Measurements from ENCODE around the gene DIO3.
"Not testable (repeated sequence)": the region's sequence is repeated elsewhere in the genome, so short reads cannot be mapped to it uniquely, and the experiment has no call there.

DIO3 gene

DNA sequence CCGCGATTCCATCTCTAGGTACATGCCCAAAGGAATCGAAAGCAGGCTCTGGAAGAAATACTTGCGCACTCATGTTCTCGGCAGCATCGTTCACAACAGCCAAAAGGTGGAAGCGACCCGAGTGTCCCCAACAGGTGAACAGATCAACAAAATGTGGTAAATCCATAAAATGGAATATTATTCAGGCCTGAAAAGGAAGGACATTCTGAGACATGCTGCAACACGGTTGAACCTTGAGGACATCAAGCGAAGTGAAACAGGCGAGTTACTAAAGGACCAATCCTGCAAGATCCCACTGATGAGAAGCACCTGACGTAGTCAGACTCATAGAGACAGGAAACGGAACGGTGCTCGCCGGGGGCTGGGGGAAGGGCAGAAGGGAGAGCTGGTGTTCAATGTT lies 17.5 kb upstream of the DIO3 start:
- no peak for DNase-seq

DNA sequence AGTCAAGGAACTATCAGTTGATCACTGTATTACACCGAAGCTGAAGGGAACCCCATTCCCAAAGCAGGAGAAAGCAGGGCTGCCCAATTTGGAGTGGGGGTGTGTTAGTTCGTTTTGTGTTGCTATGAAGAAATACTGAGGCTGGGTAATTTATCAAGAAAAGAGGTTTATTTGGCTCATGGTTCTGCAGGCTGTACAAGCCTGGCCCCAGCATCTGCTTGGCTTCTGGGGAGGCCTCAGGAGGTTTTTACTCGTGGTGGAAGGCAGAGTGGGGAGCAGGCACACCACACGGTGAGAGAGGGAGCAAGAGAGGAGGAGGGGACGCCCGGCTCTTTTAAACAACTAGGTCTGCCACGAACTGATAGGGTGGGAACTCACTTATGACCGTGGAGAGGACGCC lies 16.7 kb upstream of the DIO3 start:
- no peak for DNase-seq

DNA sequence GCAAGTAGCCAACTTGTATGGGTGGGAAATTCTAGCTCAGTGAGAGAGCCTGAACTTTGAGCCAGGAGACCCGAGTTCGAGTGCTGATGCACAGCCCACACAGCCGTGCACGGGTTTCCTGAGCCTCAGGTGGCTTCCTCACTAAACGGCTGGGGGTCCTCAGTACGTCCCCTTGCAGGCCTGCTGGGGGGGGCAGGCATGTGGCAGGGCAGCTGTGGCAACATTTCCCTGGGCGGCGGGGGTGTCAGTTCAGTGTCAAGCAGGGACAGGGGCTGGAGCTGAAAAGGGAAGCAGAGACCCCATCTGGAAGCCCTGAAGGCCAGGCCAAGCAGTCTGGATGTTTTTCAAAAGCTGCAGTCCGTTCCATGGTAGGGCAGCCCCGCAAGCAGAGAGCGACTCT lies 14.6 kb upstream of the DIO3 start:
- no peak for DNase-seq

DNA sequence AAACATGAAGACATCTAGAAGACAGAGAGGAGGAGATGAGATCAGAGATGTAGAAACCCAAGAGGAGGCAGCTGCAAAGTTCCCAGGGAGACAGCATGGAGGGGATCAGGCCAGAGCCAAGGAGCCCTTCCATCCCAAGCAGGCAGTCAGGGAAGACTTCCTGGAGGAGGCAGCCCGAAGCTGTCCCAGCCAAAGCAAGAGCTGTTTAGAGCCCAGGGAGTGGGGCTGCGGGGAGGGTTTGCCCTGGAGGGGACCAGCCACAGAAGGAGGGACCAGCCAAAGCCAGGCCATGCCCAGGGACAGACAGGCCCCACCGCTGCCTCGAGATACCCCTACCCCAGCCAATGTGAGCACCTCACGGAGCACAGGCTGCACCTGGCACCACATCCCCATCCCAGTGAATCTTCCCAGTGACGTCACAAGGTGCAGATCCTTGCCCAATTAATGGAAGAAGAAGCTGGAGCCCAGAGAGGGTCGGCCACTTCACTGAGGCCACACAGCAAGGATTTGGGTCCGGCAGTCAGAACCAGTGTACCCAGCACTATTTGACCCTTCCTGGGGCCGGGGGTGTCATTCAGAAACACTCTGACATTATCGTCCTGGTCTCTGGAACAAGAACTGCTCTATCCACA lies 14.1 kb upstream of the DIO3 start:
- no peak for DNase-seq

DNA sequence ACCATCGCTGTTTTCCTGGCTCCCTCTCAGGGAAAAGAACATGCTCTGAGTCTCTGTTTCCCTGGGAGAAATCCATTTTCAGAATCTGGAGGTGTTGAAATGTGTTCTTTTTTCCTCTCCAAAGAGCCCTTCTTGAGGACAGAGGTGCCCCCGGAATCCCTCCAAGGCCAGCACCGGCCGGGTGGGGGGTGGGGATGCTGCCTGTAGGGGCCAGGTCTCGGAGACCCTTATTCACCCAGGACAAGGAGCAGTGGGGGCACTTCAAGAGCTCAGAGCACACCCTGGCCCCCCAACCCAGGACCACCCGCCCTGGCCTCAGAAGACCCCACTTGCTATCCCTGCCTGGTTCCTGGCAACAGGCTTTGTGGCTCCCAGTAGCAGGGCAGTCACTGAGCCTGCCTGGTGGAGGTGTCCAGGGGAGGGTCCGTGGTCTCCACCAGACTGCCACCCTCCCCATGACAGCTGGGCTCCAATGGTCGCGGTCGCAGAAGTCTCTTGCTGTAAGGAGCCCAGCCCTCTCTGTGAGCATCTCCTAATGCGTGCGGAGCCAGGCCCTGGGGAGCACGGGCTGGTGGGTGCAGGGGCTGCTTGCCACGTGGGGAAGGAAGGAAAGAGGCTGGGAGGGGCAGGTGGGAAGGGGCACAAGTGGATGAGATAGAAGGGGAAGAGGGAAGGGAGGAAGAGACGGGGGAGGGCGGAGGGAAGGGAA lies 13.2 kb upstream of the DIO3 start:
- DNase-seq: no peak

DNA sequence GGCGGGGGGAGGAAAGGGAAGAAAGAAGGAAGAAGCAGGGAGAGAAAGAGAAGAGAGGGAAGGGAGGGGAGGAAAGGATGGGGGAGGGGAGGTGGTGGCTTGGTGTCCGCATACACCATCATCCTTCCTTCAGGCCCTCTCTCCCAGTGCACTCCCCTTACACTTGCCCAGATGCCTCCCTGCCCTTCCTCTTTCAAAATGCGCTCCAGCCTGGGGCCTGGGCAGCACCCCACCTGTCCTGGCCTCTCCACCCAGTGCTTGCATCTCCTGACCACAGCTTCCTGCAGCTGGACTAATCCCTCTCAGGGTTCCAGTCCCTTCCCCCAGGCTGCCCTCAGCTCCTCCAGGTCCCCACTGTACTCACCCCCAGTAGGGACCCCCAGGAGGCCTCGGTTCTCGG lies 12.6 kb upstream of the DIO3 start:
- no peak for DNase-seq

DNA sequence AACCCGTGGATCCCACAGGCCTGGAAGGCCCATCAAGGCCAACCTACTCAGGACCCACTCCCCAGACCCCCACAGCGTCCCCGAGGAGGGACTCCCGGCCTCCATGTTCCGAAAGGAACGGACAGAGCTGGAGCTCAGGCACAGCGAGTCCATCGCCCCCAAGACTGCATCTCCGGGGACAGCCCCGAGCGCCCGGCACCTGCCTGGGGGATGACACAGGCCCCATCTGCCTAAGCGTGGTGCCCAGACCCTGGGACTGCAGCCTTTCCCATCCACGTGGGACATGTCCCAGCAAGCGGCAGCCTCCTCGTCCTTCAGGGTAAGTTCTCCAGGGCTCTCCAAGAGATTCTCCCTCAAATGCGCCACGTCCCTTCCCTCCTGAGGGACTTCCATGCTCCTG lies 12.1 kb upstream of the DIO3 start:
- no peak for DNase-seq

DNA sequence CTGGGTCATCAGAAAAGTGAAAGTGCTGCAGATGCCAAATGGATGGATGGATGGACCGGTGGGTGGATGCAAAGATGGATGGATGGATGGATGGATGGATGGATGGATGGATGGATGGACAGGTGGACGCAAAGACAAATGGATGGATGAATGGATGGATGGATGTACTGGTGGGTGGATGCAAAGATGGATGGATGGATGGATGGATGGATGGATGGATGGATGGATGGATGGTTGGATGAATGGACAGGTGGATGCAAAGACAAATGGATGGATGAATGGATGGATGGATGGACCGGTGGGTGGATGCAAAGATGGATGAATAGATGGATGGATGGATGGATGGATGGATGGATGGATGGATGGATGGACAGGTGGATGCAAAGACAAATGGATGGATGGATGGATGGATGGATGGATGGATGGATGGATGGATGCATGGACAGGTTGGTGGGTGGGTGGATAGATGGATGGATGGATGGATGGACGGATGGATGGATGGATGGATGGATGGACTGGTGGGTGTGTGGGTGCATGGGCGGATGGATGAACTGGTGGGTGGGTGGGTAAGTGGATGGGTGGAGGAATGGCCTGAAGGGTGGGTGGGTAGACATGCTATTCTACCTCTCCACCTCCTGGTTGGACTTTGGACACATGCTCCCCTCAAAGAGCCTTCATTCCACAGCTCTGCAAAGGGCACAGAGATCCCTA lies 10.9 kb upstream of the DIO3 start:
- DNase-seq: not testable (repeated sequence)

DNA sequence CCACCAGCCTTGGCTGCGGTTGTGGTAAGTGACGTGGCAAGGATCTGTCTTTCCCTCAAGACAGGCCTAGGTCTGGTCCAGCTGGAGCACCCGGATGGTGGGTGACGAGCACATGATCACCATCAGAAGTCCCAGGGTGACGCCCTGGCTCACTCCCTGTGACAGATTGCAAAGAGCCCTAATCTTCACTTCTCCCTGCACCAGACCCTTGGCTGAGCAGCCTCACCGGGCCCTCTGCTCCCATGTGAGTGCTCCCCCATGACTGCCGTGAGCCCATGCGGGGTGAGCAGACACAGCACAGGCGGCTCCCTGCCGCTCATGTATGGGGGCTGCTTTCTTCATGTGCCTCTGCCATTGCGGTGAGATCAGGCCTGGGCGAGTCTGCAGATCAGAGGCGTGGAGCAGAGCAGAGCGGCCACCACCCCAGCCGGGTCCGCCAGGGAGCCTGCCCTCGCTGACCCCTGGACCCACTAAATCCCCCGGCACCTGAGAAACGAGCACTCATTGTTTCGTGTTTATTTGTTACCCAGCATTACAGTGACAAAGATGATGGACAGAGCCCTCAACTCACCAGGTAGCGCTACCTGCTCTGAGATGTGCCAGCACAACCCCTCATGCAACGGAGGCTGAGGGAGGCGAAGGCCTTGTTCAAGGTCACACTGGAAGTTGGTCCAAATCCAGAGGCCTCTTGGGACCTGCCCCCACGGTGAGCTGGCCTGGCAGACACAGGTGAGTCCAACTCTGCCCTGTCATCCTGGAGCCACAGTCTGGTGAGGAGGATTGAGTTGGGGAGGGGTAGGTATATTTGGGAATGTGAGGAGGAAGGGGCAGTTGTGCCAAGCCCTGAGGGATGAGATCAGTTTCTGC lies 9.3 kb upstream of the DIO3 start:
- no peak for DNase-seq

DNA sequence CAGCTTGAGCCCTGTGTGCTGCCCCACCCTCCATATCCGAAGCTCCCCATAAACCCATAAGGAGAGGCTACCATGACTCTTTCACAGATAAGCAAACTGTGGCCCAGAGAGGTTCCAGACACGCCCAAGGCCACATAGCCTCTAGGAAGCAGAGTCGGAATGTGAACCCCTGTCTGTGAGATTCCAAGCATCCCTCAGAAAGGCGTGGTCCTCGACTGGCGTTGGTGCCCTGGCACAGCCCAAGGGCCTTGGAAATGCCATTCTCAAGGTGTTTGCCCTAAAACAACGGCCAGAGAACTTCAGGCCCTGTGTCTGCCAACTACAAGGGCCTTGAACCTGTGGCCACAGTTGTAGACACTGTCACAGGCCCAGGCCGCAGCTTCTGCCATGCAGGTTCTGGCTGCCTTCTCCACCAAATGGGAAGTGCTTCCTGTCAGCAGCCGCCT lies 8.5 kb upstream of the DIO3 start:
- DNase-seq: no peak

DNA sequence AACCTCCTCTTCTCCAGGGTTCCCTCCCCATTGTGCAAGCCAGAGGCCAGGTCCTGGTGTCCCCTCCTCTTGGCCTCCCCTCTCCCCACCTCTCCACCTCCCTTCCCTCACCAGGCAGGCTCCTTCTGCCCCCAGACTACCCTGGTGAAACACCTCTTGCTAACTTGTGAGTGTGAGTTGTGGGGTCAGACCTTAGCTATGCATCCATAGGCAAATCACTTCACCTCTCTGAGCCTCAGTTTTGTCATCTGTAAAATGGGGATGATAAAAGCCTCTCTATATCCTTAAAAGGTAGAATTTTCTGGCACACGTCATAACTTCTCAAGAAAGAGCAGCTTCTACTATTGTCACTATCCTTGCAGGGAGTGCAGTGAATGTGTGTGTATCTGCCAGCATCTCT lies 7.9 kb upstream of the DIO3 start:
- no peak for DNase-seq

DNA sequence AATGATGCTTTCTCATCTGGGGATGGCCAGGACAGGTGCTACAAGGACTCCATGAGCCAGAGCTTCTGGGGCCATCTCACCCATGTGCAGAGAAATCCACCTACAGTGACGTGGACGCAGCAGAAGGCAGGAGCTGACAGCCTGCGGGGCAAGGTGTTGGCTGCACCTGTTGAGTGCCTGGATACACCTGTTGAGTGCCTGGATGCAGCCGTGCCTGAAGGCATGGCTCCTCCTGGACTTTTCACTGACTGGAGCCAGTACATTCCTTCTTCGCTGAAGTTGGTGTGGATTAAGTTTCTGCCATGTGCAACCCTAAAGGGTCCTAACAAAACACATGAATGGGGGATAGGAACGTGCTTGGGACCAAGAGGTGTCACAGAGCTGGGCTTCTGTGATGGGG lies 7.4 kb upstream of the DIO3 start:
- no peak for DNase-seq

DNA sequence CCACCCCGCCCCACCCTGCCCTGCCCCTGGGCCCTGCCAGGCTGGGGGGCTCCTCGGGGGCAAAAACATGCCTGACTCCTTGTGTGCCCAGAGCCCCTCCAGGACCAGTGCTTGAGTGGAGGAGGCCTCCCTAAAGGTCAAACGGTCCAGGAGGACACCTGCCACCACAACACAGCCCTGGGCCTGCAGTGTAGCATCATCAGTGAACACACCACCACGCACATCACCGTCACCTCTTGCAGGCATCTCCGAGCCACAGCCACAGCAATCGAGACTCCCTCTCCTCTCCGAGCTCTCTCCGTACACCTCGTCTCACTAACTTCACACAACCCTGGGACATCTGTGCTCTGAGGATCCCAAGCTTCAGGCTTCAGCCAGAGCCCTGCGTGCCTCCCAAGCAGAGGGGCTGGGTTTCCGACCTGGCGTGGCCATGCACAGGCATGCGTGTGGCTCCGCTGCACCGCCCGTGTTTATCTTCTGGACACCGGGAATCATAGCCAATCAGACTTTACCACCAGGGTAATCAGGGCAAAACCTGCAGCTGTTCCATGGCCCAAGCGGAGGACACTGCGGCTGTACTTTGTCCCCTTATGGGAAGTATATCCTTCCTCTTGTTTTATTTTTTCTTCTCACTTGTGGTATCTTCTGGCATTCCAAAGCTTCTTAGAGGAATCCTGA lies 6.2 kb upstream of the DIO3 start:
- no peak for DNase-seq

DNA sequence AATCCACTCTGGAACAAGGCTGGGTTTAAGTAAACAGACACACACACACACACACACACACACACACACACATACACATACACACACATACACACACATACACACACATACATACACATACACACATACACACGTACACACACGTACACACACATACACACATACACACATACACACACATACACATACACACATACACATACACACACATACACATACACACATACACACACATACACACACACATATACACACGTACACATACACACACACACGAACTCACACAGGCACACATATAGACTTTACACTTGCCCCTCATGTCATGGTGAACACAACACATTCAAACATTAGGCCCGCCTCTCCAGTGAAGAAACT lies 5.6 kb upstream of the DIO3 start:
- DNase-seq: not testable (repeated sequence)

DNA sequence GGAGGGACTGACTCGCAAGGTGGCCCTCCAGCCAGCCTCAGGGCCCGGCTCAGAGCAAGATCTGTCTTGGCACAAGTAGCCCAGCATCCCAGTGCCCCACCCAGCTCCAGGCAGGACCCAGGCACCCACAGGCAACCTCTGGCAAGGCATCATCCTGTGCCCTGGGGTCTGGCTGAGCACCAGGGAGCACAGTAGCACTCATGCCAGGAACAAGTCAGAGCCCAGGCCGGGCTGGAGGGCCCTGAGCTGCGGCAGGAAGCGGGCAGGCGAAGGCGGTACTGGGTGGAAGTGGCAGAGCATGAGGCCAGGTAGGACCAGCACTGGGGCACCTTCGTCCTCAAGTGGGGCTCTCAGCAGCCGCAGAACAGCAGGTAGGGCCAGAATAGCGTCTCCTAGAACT lies 5.2 kb upstream of the DIO3 start:
- DNase-seq: no peak

DNA sequence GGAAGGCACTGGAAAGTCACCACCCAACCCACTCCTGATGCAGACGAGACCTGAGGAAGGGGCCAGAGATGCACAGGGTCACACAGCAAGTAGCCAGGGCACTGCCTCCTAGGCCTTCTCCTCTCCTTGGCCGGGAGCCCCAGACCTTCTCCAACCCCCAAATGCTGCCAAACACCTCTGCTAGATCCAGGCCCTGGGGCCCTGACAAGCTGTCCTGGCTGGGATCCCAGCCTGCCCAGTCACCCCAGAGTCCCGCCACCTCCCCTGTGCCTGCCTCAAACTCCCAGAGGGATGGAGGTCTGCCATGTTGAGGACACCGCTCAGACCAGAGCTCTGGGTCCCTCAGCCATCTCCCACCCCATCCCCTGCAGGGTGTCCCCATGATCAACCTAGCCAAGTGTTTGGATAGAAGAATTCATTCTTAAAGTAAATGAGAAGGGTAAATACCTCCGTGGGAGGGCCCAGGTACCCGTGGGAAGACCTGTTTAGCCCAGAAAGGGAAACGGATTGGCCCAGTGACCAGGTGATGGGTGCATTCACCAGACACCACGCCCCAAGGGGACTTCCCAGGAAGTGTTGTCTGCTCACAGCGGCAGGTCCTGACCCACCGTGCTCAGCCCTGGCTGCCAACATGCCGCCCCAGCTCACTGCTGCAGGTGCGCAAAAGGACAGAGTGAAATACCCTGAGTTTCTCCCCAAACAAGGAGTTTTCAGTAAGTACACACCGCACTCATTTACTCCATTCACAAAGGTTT lies 4.6 kb upstream of the DIO3 start:
- no peak for DNase-seq

DNA sequence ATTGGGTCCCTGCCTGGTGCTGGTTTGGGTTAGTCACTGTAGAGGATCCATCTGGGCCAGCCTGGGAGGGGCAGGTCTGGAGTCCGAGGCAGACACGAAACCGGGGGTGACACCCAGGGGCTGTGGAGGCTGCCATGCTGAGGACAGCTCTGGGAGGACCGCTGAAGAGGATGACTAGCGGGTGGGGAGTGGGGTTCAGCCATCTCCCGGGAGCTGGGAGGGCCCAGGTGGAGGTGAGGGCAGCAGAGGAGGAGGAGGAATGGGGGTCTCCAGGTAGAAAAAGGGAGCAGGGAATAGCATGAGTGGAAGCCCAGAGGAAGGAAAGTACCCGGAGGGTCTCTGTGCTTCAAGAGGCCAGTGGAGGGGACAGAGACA lies 4.0 kb upstream of the DIO3 start:
- no peak for DNase-seq

DNA sequence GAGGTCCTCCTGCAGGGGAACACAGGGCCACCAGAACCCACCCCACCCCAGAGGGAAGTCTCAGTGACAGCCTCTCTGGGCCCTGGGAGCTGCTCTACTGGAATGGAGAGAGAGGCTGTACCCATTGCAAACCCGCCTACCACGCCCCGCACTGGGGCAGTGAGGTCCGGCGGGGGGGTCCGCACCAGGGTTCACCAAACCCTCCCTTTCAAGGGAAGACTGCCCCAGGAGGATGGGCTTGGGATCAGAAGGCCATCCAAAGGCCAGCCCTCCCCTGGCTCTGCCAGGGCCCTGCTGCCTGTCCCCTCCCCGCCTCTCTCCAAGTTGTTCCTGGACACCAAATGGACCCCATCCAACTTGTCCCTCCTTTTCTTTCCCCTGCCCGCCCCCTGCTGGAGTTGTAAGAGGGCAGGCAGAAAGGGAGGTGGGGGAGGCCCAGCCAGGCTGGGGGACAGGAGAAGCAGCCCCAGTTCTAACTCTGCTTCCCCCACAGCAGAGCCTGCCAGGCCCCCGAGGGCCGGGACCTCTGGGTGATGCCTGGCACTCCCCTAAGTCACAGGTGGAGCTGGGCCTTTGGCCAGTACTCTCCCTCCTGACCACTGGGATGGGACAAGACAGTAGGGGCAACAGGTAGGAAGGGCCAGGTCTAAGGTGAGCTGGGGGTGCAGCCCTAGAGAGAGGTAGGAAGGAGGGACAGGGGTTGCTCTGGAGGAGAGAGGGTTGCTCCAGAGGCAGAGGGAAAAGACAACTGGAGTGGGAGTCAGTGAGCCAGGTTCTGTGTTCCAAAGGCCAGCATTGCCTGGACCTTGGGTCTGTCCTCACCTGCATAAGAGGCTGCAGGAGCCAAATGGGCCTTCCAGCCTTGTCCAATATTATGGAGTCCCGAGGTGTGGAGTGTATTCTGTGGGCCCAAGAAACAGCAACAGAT lies 3.2 kb upstream of the DIO3 start:
- DNase-seq: no peak

DNA sequence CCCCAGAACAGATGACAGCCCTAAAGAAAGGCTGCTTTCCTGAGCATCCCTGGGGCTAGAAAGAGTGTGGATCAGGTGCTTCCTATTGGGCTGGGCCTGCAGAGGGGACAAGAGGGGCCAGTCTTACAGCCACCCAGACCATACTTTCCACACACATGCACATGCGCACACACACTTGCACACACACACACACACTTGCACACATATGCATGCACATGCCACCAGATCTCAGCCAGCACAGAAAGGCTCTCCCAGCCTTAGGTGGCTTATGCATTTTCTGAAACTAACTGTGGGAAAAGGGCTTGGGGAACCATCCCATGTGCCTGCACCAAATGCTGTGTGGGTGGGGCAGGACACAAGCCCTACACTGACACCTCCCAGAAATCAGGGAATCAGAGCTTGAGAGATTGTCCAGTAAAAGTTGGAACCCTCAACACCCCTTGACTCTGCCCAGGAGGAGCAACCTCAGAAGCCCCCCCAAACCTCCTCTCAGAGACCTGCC lies 2.5 kb upstream of the DIO3 start:
- no peak for DNase-seq

DNA sequence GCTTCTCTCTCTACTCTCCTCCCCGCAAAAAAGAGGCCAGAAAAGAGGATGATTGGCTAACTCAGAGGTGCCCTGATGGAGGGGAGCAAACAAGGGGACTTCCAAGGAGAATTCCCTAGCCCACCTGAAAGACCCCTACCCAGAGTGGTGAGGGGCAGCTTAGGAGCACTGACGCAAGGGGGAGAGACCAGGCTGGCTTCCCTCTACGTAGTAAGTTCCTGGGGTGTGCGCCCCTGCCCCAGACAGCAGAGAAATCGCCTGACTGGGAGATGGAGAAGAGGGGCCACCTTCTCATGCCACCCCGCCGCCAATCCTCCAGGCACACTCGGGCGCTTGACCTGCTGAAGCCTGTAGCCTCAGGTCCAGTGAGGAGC lies 2.1 kb upstream of the DIO3 start:
- DNase-seq: no peak
